ENCODE measurements around the gene IL22RA2. TPM values are rescaled to one million over a fixed set of nuclear protein-coding genes. Genes with fewer than 3 reads are reported as not detected.

Gene IL22RA2
- total RNA-seq, 2 donors from 2014 or later, result not detected

- H3K4me3 Mint-ChIP-seq, result no peak overlapping the region
- DNase-seq (ENCODE audit: low spot score) (no peak), ATAC-seq (no peak)
- H3K27me3 Mint-ChIP-seq, result no peaks in the 10 kb centered on the region
- peaks cover 28 to 37% of the 10 kb centered on the region in 2 donors for H3K4me1 Mint-ChIP-seq (ENCODE audit: low read depth in 2 of 2)
- H3K36me3 Mint-ChIP-seq, result no peaks in the 10 kb centered on the region
- no peak overlapping the region for H3K27ac Mint-ChIP-seq
- no peaks in the 10 kb centered on the region for H3K9me3 Mint-ChIP-seq
Measured at GRCh38 chr6:137099689-137100403, 73.6 kb downstream of the IL22RA2 start.

- DNase-seq (ENCODE audit: low spot score) (no peak), ATAC-seq (no peak)
- no peaks in the 10 kb centered on the region for H3K27me3 Mint-ChIP-seq
- H3K4me3 Mint-ChIP-seq, result no peak overlapping the region
- H3K4me1 Mint-ChIP-seq (ENCODE audit: low read depth in 2 of 2), result peaks cover 23 to 33% of the 10 kb centered on the region in 2 donors
- H3K27ac Mint-ChIP-seq, result no peak overlapping the region
- H3K36me3 Mint-ChIP-seq, result no peaks in the 10 kb centered on the region
- H3K9me3 Mint-ChIP-seq, result no peaks in the 10 kb centered on the region
Measured at GRCh38 chr6:137097526-137097925, 75.9 kb downstream of the IL22RA2 start.

DNA sequence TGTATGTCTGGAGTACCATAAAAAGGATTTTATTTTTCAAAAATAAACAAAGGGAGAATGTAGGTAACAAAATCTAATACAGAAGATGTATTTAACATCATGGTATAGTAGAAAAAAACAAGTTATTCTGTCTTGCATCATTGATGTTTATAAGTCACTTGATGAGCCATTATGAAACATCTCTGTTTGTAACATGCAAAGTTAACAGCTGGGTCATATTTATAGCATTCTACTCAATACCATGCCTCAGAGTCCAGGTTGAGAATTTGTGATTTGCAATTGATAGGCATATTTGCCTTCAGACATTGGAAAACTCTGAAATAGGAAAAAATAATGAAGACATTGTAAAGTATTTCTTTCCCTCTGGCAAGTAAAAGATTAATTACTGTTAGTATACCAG lies 76.4 kb downstream of the IL22RA2 start:
- no peaks in the 10 kb centered on the region for H3K9me3 Mint-ChIP-seq
- H3K4me1 Mint-ChIP-seq (ENCODE audit: low read depth in 2 of 2), result peaks cover 18 to 30% of the 10 kb centered on the region in 2 donors
- H3K36me3 Mint-ChIP-seq, result no peaks in the 10 kb centered on the region
- H3K4me3 Mint-ChIP-seq, result no peak overlapping the region
- ATAC-seq (no peak), DNase-seq (ENCODE audit: low spot score) (no peak)
- no peak overlapping the region for H3K27ac Mint-ChIP-seq
- peaks cover 0 to 3% of the 10 kb centered on the region in 2 donors for H3K27me3 Mint-ChIP-seq

DNA sequence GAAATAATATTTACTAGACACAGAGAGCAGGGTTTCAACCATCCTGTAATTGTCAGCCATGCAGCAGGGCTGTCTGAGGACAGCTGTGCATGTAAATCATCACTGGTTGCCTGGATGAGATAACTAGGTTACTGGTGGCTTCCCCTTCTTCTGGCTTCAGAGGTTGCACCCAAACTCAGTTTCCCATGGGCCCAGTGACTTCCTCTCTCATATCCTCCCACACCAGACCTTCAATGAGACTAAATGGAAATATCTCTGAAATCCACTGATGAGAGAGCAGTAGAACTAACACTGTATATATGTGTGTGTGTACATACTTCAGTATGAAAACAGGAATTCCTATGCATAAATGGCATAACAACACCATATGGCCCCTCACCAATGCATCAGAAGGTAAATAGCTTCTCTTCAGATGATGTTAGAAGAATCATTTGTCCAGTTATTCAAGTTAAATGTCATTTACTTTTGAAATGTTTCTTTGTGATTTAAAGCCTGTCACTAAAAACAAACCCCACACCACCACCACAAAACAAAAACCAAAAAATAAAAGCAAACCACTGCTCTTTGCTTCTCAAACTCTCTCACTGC lies 77.7 kb downstream of the IL22RA2 start:
- Mint-ChIP-seq H3K36me3 (no peaks in the 10 kb centered on the region), H3K27ac (peak overlapping the region; percentile 2 to 6), H3K9me3 (no peaks in the 10 kb centered on the region), H3K4me1 (ENCODE audit: low read depth in 2 of 2) (peaks cover 18 to 30% of the 10 kb centered on the region in 2 donors), H3K4me3 (peak overlapping the region; percentile 16), H3K27me3 (peaks cover 0 to 7% of the 10 kb centered on the region in 2 donors)
- DNase-seq (ENCODE audit: low spot score) (no peak), ATAC-seq (peak in 1 of 2 donors; percentile 28)

GRCh38 chr6:137095093-137095492 lies 78.4 kb downstream of the IL22RA2 start:
- Mint-ChIP-seq H3K27ac (peak overlapping the region; percentile 42 to 47), H3K4me3 (peak overlapping the region; percentile 56)

GRCh38 chr6:137094411-137095008 lies 78.9 kb downstream of the IL22RA2 start:
- Mint-ChIP-seq H3K4me1 (ENCODE audit: low read depth in 2 of 2) (peaks cover 18 to 30% of the 10 kb centered on the region in 2 donors), H3K4me3 (peak overlapping the region; percentile 56), H3K27ac (peak overlapping the region; percentile 42 to 47), H3K27me3 (peaks cover 0 to 14% of the 10 kb centered on the region in 2 donors), H3K9me3 (no peaks in the 10 kb centered on the region), H3K36me3 (no peaks in the 10 kb centered on the region)
- DNase-seq (ENCODE audit: low spot score) (no peak), ATAC-seq (peak; percentile 65 to 76)

More at GRCh38 chr6:137095093-137095492, 78.4 kb downstream of the IL22RA2 start:
- Mint-ChIP-seq H3K4me1 (ENCODE audit: low read depth in 2 of 2) (peaks cover 18 to 30% of the 10 kb centered on the region in 2 donors), H3K36me3 (no peaks in the 10 kb centered on the region), H3K9me3 (no peaks in the 10 kb centered on the region), H3K27me3 (peaks cover 0 to 12% of the 10 kb centered on the region in 2 donors)
- no peak for ATAC-seq
- DNase-seq (ENCODE audit: low spot score), result no peak

Other genes starting within 250 kb of the IL22RA2 start
- gene IL20RA, start 128.7 kb downstream of the IL22RA2 start, total RNA-seq, result not detected
- gene IFNGR1, start 45.7 kb upstream of the IL22RA2 start, total RNA-seq, result 10 to 100 TPM; 19.8 to 31.9 TPM